HL-60/S4 treated with phorbol 12-myristate 13-acetate at 8.2 ng/mL for 4 days and 3 days (cell line): ENCODE measurements around the gene PLOD3.

Experiments
- in situ Hi-C: fragments of 300-500 bp; cut with MboI; formaldehyde crosslinking; loops from 2 replicates; pipeline ENCODE4 v1.15.0; 2022; ENCODE audit warnings: low sequenced_read_pairs

The PLOD3 gene

DNA sequence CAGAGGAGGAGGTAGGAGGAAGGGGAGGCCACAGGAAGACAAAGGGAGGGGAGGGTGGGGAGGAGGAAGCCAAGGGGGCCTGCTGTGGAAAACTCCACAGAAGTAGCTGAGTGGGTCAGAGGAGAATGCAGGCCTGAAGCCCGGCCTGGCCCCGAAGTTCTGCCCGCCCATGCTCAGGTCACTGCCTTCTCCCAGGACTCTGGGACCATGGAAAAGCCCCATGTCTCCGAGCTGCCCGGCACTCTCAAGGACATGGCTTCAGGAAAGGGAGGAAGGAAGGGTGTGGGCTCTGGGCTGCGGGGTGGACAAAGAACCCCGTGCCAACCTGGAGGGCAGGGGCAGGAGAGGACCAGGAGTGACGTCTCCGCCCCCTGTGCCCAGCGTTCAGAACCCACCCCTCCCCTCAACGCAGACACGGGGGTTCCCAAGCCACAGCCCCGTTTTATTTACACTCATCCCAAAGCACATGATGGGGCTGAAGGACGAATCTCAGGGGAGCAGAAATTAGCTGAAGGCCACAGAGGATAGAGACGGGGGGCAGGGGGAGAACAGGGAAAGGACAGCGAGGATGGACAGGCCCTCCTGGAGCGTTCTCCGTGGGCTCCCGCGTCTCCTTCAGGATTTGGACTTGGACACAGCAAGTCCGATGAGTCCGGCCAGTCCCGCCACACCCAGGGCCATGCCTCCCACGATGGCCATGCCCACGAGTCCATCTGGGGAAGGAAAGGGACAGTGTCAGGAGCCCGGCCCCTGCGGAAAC lies 22.0 kb upstream of the PLOD3 start:
- in situ Hi-C loops = no loop called here

DNA sequence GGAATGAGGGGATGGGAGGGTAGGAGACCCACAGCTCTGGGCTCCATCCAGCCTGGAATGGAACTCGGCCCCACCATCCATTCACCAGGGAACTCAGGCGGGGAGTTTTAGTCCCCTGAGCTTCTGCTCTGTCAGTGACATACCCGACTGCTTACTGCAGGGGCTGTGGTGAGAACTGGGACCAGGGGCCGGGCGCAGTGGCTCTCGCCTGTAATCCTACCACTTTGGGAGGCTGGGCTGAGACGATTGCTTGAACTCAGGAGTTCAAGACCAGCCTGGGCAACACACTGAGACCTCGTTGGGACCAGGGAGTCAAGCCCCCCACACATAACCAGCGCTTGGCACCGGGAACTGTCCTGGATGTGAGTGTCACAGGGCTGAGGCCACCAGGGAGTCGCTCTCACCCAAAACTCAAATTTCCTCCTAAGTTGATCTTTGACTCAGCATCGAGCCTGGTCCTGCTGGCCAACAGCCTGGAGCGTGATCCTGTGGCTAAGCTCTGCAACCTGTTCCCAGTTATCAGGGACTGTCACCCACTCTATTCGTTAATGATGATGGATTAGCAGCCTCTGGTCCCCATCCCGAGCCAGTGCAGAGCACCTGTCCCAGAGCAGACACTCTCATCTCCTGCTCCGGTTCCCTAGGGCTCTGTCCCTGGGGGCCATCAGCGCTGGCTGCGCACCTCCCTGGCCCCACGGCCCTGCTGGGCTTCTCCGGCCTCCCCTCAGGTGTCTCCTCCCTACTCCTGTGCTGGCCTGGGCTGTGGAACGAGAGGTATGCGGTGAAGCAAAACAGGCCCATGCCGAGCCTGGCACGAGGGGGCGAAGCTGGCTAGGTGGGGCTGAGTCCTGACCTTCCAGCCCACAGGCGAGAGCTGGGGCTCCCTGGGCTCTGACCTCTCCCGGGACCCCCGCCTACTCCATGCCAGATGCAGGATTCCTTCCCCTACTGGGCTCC lies 21.1 kb upstream of the PLOD3 start:
- in situ Hi-C loops = no loop called here

DNA sequence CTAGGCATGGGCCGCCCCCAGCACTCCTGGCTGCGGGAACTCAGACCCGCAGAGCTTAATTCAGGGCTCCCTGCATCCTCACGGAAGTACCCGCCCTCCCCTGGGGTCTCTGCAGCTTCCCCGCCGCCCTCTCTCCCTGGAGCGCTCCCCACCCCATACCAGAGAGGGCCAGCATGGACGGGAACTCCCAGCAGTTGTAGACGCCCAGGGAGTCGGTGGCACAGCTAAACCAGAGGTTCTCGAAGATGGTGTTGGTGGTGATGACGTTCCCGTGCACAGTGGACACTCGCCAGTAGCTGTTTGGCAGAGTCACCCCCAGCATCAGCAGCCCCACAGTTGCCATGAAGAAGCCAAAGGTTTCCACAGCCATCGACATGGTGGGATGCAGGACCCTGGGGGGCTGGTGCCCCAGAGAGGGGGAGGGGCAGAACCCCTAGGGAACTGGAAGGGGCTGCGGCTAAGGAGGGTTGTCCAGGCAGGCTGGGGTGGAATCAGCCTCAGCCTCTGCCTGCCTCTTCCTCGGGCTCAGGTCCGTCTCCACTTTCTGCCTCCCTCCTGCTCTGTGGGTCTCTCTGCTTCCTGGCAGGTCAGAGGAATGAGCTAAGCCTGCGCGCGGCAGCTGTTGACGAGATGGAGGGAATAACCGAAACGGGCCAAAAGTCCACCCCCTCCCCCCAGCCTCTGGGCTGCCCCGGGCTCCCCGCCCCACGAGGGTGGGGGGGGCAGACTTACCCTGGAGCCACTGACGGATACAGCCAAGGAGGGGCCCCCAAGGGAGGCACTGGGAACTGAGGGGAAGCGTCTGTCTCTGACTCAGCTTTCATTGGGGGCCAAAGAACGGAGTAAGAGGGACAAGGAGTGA lies 20.1 kb upstream of the PLOD3 start, which contains the start of gene CLDN15:
TSS of gene CLDN15 (minus strand) at position 597 of the 862 bp plus-strand sequence. CDS start at position 376, 221 bp downstream.
- in situ Hi-C loops = no loop called here

GRCh38 chr7:101236292-101236835 lies 19.0 kb upstream of the PLOD3 start:
- in situ Hi-C loops = no loop called here

- in situ Hi-C loops = no loop called here
Measured at GRCh38 chr7:101235522-101235921, 18.1 kb upstream of the PLOD3 start.

- in situ Hi-C loops = no loop called here
Measured at GRCh38 chr7:101235050-101235449, 17.7 kb upstream of the PLOD3 start.

- in situ Hi-C loops = no loop called here
Measured at GRCh38 chr7:101234636-101235035, 17.3 kb upstream of the PLOD3 start.

GRCh38 chr7:101233907-101234547 lies 16.6 kb upstream of the PLOD3 start:
- in situ Hi-C loops = no loop called here

GRCh38 chr7:101232141-101232850 lies 14.9 kb upstream of the PLOD3 start:
- in situ Hi-C loops = no loop called here

GRCh38 chr7:101231644-101232043 lies 14.3 kb upstream of the PLOD3 start:
- in situ Hi-C loops = no loop called here

- in situ Hi-C loops = no loop called here
Measured at GRCh38 chr7:101226721-101227120, 9.3 kb upstream of the PLOD3 start.

DNA sequence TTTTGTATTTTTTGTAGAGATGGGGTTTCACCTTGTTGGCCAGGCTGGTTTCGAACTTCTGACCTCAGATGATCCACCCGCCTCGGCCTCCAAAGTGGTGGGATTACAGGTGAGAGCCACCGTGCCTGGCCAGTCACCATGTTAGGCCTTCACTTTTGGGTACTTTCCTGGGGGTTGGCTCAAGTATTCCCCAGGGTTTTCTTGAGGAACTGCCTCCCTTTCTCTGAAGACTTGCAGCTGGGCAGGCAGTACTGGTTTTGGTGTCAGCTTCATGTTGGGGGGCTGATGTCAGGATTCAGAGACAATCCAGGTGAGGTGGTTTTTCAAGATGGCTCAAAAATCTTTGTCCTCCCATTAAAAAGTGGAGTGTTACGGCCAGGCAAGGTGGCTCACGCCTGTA lies 8.3 kb upstream of the PLOD3 start:
- in situ Hi-C loops = no loop called here

DNA sequence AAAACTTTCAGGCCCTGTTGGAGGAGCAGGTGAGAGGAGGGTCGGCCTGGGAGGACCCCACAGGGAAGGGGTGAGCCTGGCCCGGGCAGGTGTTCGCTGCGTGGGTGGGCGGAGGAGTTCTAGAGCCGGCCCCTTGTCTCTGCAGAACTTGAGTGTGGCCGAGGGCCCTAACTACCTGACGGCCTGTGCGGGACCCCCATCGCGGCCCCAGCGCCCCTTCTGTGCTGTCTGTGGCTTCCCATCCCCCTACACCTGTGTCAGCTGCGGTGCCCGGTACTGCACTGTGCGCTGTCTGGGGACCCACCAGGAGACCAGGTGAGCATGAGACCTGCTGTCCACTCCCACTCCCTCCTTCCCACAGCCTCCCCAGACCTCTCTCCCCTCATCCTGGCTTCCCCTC lies 6.1 kb upstream of the PLOD3 start:
- in situ Hi-C loops = no loop called here

DNA sequence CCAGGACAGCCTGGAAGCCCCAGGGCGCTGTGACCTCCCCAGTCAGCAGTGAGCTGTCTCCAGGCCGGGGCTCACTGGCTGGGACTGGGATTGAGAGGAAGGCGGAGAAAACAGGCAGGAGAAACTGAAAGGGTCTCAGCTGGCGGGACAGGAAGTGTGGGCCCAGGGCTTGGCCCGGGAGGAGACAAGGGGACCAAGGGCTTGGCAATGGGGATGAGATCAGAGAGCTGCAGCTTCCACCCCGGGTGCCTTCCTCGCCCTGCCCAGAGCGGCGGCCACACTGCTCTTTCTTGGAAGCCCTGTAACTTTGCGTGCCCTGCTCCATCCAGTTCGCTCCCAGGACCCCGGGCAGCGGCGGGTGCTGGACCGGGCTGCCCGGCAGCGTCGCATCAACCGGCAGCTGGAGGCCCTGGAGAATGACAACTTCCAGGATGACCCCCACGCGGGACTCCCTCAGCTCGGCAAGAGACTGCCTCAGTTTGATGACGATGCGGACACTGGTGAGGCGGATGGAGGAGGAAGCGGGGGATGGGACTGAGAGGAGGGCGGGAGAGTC lies 5.0 kb upstream of the PLOD3 start:
- in situ Hi-C loops = no loop called here

DNA sequence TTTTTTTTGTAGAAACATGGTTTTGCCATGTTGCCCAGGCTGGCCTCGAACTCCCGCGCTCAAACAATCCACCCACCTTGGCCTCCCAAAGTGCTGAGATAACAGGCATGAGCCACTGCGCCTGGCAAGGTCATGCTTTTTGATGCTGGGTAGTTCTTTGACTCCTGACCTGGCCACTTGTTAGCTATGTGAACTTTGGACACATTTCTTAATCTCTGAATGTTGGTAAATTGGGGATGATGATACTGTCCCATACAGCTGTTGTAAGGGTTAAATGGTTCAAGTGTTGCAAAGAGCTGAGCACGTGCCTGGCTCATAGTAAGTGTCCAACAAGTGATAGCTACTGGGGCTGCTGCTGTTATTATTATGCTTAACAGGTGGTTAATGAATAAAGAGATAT lies 2.9 kb upstream of the PLOD3 start:
- in situ Hi-C loops = no loop called here

DNA sequence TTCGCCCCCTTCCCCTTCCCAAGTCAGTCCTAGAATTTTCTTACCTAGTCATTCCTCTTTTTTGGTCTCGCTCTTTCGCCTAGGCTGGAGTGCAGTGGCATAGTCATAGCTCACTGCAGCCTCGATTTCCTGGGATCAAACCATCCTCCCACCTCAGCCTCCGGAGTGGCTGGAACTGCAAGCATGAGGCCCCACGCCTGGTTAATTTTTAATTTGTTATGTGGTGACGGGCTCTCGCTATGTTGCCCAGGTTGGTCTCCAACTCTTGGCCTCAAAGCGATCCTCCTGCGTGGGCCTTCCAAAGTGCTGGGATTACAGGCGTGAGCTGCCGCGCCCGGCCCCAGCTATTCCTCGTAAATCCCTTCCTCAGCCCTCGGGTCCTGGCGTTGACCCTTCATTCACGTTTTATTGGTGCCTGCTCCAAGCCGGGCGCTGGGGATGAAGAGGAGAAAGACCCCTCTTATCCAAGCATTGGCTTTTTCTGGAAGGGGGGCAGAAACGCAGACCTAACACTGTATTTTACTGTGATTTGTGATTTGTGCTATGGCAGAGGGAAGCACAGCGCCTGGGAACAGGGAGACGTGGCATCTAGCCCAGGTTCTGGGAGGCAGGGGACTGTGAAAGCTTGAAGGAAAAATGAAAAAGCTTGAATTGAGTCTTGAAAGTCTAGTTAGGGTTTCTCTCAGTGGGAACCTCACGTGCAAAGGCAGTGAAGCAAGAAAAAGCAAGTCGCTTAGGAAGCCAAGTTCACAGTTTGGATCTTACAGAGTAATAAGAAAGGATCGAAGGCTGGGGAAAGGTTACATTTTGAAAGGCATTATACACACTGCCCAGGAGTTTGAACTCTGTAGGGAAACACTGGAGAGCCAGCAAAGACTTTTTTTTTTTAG lies 1.1 kb upstream of the PLOD3 start:
- in situ Hi-C loops = no loop called here

DNA sequence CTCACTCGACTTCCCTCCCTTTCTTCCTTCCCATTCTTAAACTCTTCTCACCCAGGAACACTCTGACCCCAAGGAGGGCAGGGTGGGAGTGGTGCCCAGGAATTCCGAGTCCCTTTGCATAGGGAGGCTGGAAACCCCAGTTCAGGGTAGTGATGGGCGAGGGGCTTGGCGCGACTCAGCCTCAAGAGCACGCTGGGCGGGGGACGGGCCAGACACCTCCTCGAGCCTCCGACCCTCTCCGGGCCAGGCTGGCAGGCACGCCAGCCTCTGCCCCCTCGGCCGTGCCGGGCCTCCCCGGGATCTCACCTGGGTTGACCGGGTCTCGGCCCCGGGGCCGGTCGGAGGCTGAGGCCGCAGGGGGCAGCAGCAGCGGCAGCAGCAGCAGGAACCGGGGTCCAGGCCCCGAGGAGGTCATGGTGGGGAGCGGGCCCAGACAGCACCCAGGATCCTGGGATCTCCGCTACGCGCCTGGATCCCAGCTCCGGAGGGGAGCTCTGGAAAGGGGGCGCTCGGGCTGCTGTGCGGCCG lies 457 bp downstream of the PLOD3 start:
- in situ Hi-C loops = no loop called here
